Activated T-cell treated with anti-CD3 and anti-CD28 coated beads for 24 hours (primary cell): Measurements from ENCODE around the gene TMEM266.

ENCODE experiments used
- DNase-seq: peaks from one replicate; pipeline ENCODE4 v3.0.0-alpha.2; 2020; ENCODE audit warnings: low read depth

TMEM266 gene

GRCh38 chr15:76070192-76070591, 10.4 kb downstream of the TMEM266 start:
- DNase-seq: no peak

- DNase-seq: no peak
These were observed 11.3 kb downstream of the TMEM266 start for GRCh38 chr15:76070921-76071635.

- no peak for DNase-seq
These were observed 12.0 kb downstream of the TMEM266 start for GRCh38 chr15:76071806-76072205.

GRCh38 chr15:76073554-76073953, 13.8 kb downstream of the TMEM266 start:
- no peak for DNase-seq

- DNase-seq: no peak
These were observed 15.3 kb downstream of the TMEM266 start for GRCh38 chr15:76075046-76075445.

GRCh38 chr15:76078285-76078877, 18.6 kb downstream of the TMEM266 start:
- DNase-seq: no peak

- DNase-seq: no peak
These were observed 24.5 kb downstream of the TMEM266 start for GRCh38 chr15:76084256-76084655.

GRCh38 chr15:76098685-76099084, 38.9 kb downstream of the TMEM266 start:
- DNase-seq: no peak

- DNase-seq: no peak
These were observed 39.6 kb downstream of the TMEM266 start for GRCh38 chr15:76099388-76099787.

- DNase-seq: no peak
These were observed 40.6 kb downstream of the TMEM266 start for GRCh38 chr15:76100361-76100760.

- DNase-seq: no peak
These were observed 41.9 kb downstream of the TMEM266 start for GRCh38 chr15:76101655-76102054.

- no peak for DNase-seq
These were observed 45.6 kb downstream of the TMEM266 start for GRCh38 chr15:76105391-76105790.

- no peak for DNase-seq
These were observed 46.1 kb downstream of the TMEM266 start for GRCh38 chr15:76105911-76106310.

- no peak for DNase-seq
These were observed 47.4 kb downstream of the TMEM266 start for GRCh38 chr15:76107169-76107568.

- DNase-seq: no peak
These were observed 48.4 kb downstream of the TMEM266 start for GRCh38 chr15:76108021-76108723.

GRCh38 chr15:76109046-76109445, 49.3 kb downstream of the TMEM266 start:
- DNase-seq: no peak

GRCh38 chr15:76114561-76114960, 54.8 kb downstream of the TMEM266 start:
- no peak for DNase-seq

- no peak for DNase-seq
These were observed 56.5 kb downstream of the TMEM266 start for GRCh38 chr15:76116138-76116885.

GRCh38 chr15:76117181-76117580, 57.4 kb downstream of the TMEM266 start:
- no peak for DNase-seq

GRCh38 chr15:76118767-76119166, 59.0 kb downstream of the TMEM266 start:
- no peak for DNase-seq

- no peak for DNase-seq
These were observed 63.2 kb downstream of the TMEM266 start for GRCh38 chr15:76123031-76123430.

GRCh38 chr15:76127169-76127568, 67.4 kb downstream of the TMEM266 start:
- no peak for DNase-seq

- DNase-seq: no peak
These were observed 68.1 kb downstream of the TMEM266 start for GRCh38 chr15:76127880-76128279.
